ENCODE results near the gene LRGUK. TPM values are rescaled to one million over a fixed set of nuclear protein-coding genes. Genes with fewer than 3 reads are reported as not detected.

Gene LRGUK
- total and polyA plus RNA-seq, 2 donors (not counting 1 experiment from before 2014, with no cell fraction given): 0.27 to 0.49 TPM

- Histone ChIP-seq H3K79me2 (ENCODE audit: control insufficient read depth, insufficient read depth, low read length) (no peaks in the 10 kb centered on the region), H3K4me3 (ENCODE audit: control extremely low read depth in 1 of 5, extremely low read depth in 1 of 5, insufficient read depth in 1 of 5, low read depth in 2 of 5, low read length in 4 of 5) (no peak overlapping the region), H3K9me3 (ENCODE audit: control extremely low read depth in 1 of 3, control insufficient read depth in 2 of 3, insufficient read depth in 1 of 3, low read length in 2 of 3) (no peaks in the 10 kb centered on the region), H2AFZ (ENCODE audit: insufficient read depth, low read depth, low read length, poor library complexity, severe bottlenecking) (no peak overlapping the region), H3K36me3 (replicated peaks in 1 of 2; ENCODE audit: control extremely low read depth in 1 of 2, control insufficient read depth in 1 of 2, extremely low read depth in 1 of 2, insufficient read depth in 2 of 2, low read length in 1 of 2) (no peaks in the 10 kb centered on the region), H3K27me3 (replicated peaks in 1 of 4; ENCODE audit: control extremely low read depth in 1 of 4, control insufficient read depth in 3 of 4, insufficient read depth in 4 of 4, low read length in 3 of 4) (peaks cover 0 to 7% (median 0%) of the 10 kb centered on the region in 4 experiments), H3K4me2 (replicated peaks; ENCODE audit: low read depth, low read length, poor library complexity, severe bottlenecking) (no peak overlapping the region), H3K27ac (ENCODE audit: low read length in 2 of 2) (no peak overlapping the region), H3K9ac (ENCODE audit: low read length) (no peak overlapping the region), H3K4me1 (ENCODE audit: control insufficient read depth in 2 of 2, insufficient read depth in 2 of 2, low read length in 2 of 2) (no peaks in the 10 kb centered on the region), H4K20me1 (ENCODE audit: control insufficient read depth, insufficient read depth, low read length, poor library complexity, severe bottlenecking) (no peaks in the 10 kb centered on the region)
- no CpG with 5 or more reads among the region's 2 CpGs for WGBS (ENCODE audit: insufficient coverage)
- Mint-ChIP-seq H3K27ac (no peak overlapping the region), H3K27me3 (peaks cover 56% of the 10 kb centered on the region), H3K4me3 (no peak overlapping the region), H3K4me1 (no peaks in the 10 kb centered on the region), H3K9me3 (ENCODE audit: insufficient read depth) (no peaks in the 10 kb centered on the region)
- ChIA-PET CTCF (no interaction called here), POLR2A (no interaction called here)
- no peak for DNase-seq
- intact Hi-C loops (cut with micrococcal nuclease): no loop called here
- ATAC-seq (ENCODE audit: low read depth): no peak
- no peak for TF ChIP-seq CTCF (IDR thresholded peaks at IDR 0.05)
Measured at GRCh38 chr7:134280508-134280907, 153.4 kb downstream of the LRGUK start.

GRCh38 chr7:134284011-134284410 is 156.9 kb downstream of the LRGUK start:
- H2AFZ ChIP-seq (ENCODE audit: insufficient read depth, low read depth, low read length, poor library complexity, severe bottlenecking): no peak overlapping the region
- H3K9ac ChIP-seq (ENCODE audit: low read length): no peak overlapping the region
- H3K27me3 Mint-ChIP-seq: peaks cover 37% of the 10 kb centered on the region
- no peaks in the 10 kb centered on the region for H3K27me3 ChIP-seq (replicated peaks in 1 of 4; ENCODE audit: control extremely low read depth in 1 of 4, control insufficient read depth in 3 of 4, insufficient read depth in 4 of 4, low read length in 3 of 4)
- no peaks in the 10 kb centered on the region for H3K9me3 Mint-ChIP-seq (ENCODE audit: insufficient read depth)
- H3K4me3 Mint-ChIP-seq: no peak overlapping the region
- H3K36me3 ChIP-seq (replicated peaks in 1 of 2; ENCODE audit: control extremely low read depth in 1 of 2, control insufficient read depth in 1 of 2, extremely low read depth in 1 of 2, insufficient read depth in 2 of 2, low read length in 1 of 2): no peaks in the 10 kb centered on the region
- WGBS (ENCODE audit: insufficient coverage): 89% methylated on average over 4 of the region's 6 CpGs
- ATAC-seq (ENCODE audit: low read depth): no peak
- intact Hi-C loops (cut with micrococcal nuclease): no loop called here
- no peak overlapping the region for H3K4me3 ChIP-seq (ENCODE audit: control extremely low read depth in 1 of 5, extremely low read depth in 1 of 5, insufficient read depth in 1 of 5, low read depth in 2 of 5, low read length in 4 of 5)
- no peak overlapping the region for H3K27ac Mint-ChIP-seq
- no peaks in the 10 kb centered on the region for H4K20me1 ChIP-seq (ENCODE audit: control insufficient read depth, insufficient read depth, low read length, poor library complexity, severe bottlenecking)
- POLR2A ChIA-PET: no interaction called here
- no peaks in the 10 kb centered on the region for H3K4me1 ChIP-seq (ENCODE audit: control insufficient read depth in 2 of 2, insufficient read depth in 2 of 2, low read length in 2 of 2)
- no peaks in the 10 kb centered on the region for H3K9me3 ChIP-seq (ENCODE audit: control extremely low read depth in 1 of 3, control insufficient read depth in 2 of 3, insufficient read depth in 1 of 3, low read length in 2 of 3)
- H3K79me2 ChIP-seq (ENCODE audit: control insufficient read depth, insufficient read depth, low read length): no peaks in the 10 kb centered on the region
- no peak overlapping the region for H3K27ac ChIP-seq (ENCODE audit: low read length in 2 of 2)
- DNase-seq: no peak
- CTCF ChIA-PET: no interaction called here
- H3K4me2 ChIP-seq (replicated peaks; ENCODE audit: low read depth, low read length, poor library complexity, severe bottlenecking): no peak overlapping the region
- no peaks in the 10 kb centered on the region for H3K4me1 Mint-ChIP-seq
- TF ChIP-seq EZH2 (IDR thresholded peaks at IDR 0.05; ENCODE audit: borderline replicate concordance, insufficient read depth, low read depth, low read length, poor library complexity, severe bottlenecking) (no peak), CTCF (IDR thresholded peaks at IDR 0.05) (no peak)
